CD4-positive, alpha-beta T cell treated with Interleukin-15 for 4 hours (primary cell): ENCODE data around the gene SLC25A13.
A peak's percentile ranks its signal among the peaks of the same experiment; 100 is the strongest.

Experiments used
- DNase-seq: peaks from one replicate; pipeline ENCODE4 v3.0.0-alpha.2; 2020; ENCODE audit warnings: low spot score

The SLC25A13 gene

DNA sequence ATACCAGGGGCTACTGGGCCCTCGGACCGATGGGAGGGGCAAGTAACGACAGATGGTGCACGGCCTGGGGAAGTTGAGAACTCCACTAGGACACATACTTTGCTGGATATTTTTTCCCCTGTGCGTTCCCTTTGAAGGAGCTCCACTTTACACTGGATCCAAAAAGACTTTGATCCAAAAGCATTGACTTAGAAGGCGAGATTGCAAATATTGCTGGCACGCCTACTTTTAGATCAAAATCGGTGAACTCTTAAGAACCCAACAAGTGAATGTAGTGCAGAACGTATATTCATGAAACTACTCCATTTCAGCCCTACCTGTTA, 436 bp upstream of the SLC25A13 start:
- no peak for DNase-seq

DNA sequence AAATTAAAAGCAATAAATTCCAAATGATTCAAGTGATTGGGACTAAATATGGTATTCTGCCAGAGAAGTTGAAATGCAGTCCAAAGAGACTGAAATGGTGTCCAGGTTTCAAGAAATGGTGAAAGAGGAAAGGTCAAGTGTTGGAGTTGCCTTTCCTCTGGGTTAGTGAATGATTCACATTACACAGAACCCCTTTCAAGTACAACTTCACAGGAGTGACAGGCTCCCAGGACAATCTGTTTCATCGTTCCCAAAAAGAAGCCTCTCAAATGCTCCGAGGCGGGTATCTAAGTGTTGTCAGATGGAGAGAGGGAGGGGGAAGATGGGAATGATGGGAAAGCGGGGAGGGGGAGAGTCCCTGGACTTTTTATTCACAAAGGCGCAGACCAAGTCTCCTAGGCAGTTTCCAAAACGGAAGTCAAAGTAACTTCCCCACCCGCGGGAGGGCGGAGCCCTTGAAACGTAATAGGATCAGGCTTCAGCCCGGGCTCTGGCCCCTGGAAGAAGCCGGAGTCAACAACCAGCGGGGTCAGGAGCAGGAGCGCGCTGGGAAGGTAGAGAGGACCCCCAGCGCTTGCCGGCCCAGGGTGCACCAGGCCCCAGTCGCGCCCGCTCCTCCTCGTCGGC, 754 bp downstream of the SLC25A13 start:
- DNase-seq: peak; percentile 43

DNA sequence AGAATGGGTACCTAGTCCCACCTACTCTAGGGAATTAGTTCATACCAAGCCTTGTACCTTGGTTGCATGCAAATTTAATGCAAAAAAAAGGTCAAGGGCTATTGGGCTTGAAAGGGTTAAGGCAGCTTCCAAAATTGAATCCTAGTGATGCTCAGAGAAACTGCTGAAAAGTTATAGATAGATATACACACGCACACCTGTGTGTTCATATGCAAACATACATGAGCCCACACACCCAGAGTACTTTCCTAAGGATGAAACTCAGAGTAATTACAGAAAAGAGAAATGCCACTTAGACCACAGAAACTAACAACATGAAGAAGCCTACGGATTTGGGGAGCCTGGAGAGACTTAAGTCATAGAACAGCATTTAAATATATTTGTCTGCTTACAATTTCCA, 1.5 kb downstream of the SLC25A13 start:
- no peak for DNase-seq

DNA sequence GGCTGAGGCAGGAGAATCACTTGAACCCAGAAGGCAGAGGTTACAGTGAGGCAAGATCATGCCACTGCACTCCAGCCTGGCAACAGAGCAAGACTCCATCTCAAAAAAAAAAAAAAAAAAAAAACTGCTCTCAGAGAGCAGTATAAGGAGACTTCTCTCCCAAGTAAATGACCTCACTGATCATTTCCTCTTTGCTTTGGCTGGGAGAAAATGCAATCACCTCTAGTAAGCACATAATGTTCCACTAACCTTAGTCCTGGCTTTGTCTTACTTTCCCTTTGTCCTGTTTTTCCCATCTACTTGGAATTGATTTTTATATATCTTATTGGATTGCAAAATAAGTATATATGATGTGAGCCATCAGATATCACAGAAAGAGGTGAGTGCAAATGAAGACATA, 2.5 kb downstream of the SLC25A13 start:
- DNase-seq: no peak

DNA sequence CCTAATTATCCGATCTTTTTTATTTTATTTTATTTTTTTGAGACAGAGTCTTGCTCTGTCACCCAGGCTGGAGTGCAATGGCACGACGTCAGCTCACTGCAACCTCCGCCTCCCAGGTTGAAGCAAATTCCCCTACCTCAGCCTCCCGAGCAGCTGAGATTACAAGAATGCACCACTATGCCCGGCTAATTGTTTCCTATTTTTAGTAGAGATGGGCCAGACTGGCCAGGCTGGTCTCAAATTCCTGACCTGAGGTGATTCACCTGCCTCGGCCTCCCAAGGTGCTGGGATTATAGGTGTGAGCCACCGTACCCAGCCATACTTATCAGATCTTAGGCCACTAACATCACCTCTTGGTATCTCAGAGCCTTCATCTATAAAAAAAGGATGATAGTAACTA, 4.9 kb downstream of the SLC25A13 start:
- no peak for DNase-seq

DNA sequence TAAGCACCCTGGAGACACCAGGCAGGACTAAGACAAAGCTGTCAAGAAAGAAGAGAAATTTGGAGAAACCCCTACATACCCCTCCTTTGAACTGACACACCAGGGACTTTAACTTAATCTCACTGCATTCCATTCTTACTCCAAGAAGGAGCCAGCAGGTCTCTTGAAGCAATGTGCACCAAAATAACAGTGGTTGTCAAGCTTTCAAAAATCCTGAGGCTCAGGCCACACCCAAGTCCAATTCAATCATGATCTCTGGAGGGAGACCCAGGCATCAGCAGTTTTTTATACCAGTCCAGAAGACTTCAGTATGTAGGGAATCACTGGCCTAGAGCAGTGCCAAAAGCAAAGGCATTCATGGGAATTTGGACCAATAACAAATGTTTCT, 6.8 kb downstream of the SLC25A13 start:
- DNase-seq: no peak

DNA sequence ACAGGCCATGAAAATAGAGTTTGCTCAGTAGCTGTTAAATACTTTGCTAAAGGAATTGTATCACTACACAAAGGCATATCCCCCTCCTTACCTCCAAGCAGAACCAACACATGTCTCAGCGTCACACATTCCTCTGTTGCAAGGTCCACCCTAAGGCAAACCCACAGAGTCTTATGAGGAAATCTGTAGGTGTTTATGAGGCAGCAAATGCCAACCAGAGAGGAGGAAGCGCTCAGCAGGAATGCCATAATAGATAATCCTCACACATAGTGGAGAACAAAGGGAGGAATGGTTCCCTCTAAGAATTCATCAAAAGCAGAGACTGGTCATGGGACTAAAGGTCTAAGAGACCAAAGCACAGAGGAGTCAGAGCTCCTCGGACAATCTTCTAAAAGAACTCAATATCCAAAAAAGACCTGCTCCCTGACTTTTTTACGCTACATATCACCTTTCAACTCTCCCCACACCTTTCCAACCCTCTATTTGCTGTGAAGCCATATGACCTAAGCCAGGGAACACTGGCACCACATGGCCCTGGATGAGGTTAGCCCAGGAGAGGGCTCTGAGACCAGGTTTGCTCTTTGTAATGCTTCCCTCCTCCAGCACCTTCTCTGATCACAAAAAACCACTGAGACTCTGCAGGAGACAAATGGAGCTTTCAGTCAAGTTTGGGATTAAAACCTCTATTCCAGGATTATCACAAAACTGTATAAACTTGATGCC, 7.3 kb downstream of the SLC25A13 start:
- no peak for DNase-seq

DNA sequence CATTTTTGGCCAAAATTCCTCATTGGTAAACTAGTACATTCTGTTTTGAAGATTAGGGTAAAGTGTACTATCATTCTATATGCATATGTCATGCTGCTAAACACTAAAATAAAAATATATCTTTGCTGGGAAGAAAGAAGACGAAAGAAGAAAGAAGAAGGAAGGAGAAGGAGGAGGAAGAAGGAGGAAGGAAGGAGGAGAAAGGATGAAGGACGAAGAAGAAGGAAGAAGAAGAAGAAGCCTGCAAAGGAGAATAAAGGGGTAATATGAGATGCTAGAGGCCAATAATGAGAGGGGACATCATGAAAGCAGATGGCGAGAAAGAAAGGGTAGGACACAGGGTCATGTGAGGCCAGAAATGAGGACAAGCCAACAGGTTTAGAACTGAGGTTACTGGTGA, 8.0 kb downstream of the SLC25A13 start:
- no peak for DNase-seq

DNA sequence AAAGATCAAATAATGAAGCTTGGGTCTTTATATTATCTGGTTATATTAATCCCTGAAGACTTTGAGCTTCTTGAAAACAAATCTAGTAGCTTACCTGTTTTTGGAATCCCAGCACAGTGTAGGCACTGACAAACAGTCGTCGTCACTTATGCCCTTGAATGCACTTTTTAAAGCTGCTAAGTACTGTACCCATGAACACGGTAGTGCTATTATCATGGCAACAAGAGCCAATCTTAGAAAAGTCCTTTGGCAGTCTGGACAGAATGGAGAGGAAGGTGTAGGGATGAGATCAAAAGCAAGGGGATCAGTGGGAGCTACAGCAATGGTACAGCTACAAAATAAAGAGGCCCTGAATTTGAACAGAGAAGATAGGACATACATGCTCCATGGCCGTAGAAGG, 9.4 kb downstream of the SLC25A13 start:
- no peak for DNase-seq

DNA sequence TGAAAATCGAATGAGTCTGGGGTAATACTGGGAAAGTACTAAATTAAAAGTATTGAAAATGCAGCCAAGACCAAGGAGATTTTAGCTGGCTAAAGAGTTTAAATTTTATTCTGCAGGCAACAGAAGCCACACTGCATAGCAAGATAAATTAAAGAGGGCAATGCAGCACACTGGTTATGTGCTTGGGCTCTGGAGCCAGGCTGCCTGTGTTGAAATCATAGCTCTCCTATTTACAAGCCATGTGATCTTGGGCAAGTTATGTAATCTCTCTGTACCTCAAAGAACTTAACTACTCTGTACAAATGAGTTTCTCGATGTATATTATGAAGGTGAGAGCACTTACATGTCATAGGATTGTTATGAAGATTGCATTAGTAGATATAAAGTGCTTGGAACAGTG, 9.9 kb downstream of the SLC25A13 start:
- DNase-seq: no peak

DNA sequence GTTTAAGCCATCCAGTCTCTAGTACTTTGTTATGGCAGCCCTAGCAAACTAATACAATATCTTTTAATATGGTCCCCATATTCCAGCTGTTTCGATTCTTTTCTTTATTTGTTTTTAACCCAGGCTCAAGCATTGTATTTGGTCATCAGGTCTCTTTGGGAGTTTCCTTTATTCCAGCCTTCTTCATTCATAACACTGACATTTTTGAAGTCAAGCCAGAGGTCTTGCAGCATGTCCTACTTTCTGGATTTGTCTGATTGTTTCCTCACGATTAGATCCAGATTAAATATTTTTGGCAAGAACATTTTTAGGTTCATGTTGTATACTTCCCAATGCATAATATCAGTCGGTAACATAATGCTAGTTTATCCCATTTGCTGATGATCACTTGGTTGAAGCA, 11.8 kb downstream of the SLC25A13 start:
- no peak for DNase-seq

DNA sequence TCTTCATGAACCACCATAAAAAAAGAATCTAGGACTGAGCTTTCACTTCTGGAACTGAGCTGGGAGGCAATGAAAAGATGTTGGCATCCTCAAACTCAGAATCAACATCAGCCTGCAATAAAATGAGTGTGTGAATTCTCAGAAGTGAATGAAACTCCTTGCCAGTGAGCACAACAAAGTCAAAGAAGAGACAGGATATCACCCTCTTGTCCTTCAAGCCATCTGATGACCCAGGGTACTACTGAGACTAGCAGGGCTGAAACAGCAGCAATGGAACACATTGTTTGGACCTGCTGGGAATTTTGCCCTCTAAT, 13.0 kb downstream of the SLC25A13 start:
- DNase-seq: no peak

DNA sequence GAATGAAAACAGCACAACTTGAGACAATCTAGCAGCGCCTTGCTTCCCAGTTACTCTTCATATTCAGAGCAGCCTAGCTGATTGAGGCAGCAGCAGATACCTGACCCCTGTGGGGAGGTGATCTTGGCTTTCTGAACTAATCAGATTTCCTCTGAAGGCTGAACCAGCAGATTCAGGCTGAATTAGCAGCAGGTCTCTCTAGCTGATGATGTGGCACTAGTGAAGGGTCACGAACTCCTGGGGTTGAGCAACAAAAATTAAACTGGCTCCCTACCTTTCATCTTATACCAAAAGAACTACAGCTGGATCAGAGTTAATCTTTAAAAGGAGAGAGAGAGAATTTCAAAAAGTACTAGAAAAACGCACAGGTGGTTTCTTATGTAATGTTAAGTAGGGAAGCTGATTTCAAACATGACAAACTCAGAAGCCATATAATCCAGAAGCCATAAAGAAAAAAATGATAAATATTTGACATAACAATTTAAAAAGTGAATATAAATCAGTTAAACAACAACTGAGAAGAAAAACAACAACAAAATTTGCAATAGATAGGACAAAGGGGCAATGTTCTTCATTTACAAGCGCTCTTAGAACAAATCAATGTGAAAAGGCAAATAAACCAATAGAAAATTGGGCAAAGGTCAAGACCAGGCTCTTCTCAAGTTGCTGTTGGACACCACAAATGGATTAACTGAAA, 13.5 kb downstream of the SLC25A13 start:
- no peak for DNase-seq

DNA sequence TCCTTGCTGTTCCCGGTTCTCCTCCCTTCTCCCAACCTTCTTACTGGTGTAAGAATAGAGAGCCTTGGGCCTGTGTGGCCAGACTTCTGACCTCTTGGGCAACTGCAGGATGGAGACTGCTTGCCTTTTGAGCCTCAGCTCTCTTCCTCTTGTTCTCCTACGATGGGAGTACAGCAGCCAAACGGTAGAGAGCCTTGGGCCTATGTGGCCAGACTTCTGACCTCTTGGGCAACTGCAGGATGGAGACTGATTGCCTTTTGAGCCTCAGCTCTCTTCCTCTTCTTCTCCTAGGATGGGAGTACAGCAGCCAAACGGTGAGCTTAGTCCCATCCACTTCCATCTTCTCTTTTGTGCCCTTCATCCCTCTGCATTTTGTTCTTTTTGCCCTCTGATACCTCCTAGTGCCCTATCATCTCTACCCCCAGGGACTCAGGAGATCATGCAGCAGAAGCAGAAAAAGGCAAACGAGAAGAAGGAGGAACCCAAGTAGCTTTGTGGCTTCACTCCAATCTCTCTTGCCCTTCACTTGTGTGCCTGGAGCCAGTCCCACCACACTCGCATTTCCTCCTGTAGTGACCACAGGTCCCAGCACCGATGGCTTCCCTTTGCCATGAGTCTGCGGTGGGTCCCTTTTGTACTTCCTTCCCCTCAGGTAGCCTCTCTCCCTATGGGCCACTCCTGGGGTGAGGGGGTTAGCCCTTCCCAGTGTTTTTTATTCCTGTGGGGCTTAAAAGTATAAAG, 15.3 kb downstream of the SLC25A13 start:
- DNase-seq: no peak

DNA sequence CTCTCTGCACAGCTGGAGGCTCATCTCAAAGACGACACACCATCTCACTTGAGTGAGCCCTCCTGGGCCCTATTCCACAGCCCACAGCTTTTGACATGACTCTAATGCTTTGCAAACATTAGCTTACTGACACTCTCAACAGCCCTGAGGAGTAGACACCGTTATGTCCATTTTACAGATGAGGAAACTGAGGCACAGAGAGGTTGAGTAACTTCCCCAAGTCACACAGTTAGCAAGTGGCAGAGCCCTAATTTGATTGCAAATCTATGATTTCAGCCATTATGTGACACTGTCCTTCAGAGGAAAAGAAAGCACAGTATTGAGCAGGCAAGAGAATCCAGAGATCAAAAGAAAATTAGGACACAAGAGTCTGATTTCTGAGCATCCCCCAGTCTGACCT, 16.0 kb downstream of the SLC25A13 start:
- no peak for DNase-seq

DNA sequence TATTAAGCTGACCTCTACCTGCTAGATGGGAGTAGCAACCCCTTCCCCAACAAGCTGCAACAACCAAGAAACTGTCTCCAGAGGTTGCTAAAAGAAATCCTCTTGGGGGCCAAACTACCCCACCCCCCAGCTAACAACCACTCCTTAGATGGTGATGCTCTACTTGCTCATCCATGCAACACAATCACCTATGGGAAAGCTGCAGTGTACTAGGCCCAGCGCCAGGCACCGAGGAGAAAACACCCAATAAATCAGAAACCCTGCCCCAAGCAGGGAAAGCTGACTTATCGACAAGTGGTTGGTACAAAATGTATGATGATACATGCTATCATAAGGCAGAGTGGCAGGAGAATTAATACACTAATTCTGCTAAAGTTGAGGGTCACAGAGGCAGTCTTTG, 17.3 kb downstream of the SLC25A13 start:
- DNase-seq: no peak

DNA sequence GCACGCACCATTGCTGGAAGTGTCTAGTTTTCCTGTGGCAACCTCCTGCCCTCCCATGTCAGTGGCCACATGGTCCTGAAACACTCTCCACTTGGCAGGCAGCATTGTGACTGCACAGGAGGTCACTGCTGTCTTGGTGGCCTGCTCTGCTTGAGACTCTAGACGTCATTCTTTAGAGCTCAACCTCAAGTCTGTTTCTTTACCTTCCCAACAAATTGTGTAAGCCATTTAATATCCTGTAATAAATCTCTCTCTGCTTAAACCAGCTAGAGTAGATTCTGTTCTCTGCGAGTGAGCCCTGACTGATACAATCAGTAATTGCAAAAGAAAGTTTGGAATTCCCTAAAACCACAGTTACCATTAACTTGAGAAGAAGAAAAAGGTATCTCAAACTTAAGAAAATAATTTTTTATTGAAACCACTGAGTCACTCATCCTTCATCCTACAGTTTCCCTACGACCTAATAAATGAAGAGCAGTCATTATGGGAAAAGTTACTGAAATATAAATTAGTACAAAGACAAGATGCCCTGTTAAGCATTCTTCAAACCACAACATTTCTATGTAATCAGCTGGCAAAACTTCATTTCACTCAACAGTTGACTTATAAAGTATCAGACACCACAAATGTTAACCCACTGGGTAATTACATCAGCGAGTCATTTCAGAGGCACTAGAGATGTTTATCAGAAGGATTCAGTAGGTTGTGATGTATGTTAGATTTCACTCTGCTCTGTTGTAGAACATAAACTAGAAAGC, 18.0 kb downstream of the SLC25A13 start:
- no peak for DNase-seq

DNA sequence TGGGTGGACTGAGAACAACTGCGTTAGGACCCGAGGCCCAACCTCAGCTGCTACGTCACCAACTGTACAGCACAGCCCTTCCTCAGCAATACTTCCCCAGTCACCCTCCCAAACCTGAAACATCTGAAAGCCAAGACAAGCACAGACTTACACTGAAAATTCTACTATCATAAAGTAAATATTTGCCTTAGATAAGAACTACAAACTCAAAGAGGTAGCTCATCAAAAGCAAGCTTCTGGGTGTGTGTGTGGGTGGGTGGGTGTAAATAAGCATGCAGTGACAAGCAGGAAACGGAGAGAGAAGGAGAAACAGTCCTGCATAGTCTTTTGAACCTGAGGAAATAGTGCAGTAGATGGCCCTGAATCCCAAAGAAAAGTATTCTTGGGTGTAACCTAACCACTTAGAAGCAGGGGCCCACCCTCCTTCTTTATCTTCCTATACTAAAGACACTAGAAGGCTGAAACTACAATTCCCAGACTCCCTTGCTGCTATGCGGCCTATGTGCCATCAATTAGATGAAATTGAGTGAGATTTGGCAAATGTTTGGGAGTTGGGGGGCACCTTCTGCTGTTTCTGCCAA, 18.7 kb downstream of the SLC25A13 start:
- DNase-seq: no peak

DNA sequence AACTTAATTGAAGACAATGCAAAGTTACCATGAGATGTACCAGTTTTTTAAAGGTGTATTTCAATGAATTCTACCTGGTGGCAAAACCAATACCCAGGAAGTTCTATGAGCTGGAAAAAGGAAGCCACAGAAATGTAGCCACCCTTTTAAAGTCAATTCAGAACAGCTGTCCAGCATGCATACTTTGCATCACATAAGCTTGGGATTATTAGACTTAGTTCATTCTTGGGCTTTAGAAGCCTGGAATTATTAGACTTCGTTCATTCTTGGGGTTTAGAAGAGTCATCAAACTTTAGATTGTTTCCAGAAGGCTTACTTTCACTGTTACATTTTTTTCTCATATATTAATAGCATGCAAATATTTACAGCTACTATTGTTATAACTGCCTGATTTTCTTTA, 20.9 kb downstream of the SLC25A13 start:
- DNase-seq: no peak

DNA sequence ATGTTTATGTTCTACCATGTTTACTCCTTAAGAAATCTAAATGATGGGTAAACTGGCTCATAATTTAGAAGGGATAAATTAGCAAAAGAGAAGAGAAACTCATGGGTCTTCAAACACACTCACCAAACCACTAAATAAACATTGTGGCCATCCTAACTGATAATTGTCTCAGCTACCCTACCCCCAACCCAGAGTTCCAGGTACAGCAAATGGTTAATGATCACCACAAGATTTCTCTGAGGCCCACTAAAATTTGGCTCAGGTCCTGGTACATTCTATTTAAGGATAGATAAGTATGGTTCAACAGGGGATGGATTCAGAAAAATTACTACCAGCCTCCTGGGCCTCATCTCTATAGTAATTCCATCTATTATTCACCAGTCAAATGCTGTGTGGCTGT, 21.4 kb downstream of the SLC25A13 start:
- DNase-seq: no peak

DNA sequence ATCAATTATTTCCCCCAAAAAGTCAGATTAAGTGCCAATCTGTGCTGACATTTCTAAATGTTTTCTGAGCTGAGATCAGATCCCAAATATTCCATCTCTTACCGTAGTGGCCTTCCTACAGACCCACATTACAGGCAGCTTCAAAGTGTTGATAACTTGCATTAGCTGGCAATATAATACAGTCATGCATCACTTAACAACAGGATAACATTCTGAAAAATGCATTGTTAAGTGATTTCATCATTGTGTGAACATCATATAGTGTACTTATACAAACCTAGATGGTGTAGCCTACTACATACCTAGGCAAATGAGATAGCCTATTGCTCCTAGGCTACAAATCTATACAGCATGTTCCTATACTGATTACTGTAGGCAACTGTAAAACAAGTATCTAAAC, 22.4 kb downstream of the SLC25A13 start:
- no peak for DNase-seq

DNA sequence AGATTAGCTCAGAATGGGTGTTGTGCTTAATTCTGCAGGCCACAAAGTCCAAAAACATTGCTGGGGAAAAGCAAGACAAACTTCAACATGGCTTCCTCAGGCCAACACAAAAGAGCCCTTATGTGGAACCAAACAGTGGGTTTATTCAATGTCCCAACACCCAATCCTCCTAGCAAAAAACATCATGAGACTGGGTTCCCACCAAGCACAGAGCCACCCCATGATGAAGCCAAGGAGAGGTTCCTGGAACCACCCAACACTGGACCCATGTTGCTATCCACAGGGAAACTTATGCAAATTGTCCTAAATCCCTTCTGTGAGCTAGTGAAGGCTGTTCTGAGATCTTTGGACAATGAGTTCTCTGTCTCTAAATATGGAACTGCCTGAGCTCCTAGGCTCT, 24.0 kb downstream of the SLC25A13 start:
- DNase-seq: no peak
